GM12891 (cell line): Measurements from ENCODE around the gene USP4.
"Not testable (repeated sequence)": the region's sequence is repeated elsewhere in the genome, so short reads cannot be mapped to it uniquely, and the experiment has no call there.

Source experiments
- DNase-seq: peaks from one replicate; pipeline ENCODE4 v3.0.0; 2011; ENCODE audit warnings: low spot score; ENCODE audit not compliant: insufficient read length
- FAIRE-seq: peaks from 2 replicates; lab custom pipeline; 2011; peaks lifted over from hg19 to GRCh38; lab: Jason Lieb, UNC
- PAX5 ChIP-seq: IDR thresholded peaks from 2 replicates; pipeline ENCODE4 v1.6.1; 2011; ENCODE audit warnings: low read length, moderate library complexity, mild to moderate bottlenecking; ENCODE audit not compliant: insufficient read depth, severe bottlenecking
- POLR2A ChIP-seq: IDR thresholded peaks from 2 replicates; pipeline ENCODE4 v1.6.1; 2011; ENCODE audit warnings: low read depth, low read length, control low read depth
- POLR2AphosphoS5 ChIP-seq: IDR thresholded peaks from 2 replicates; pipeline ENCODE4 v1.6.1; 2011; ENCODE audit warnings: low read depth, low read length, control low read depth
- POU2F2 ChIP-seq: IDR thresholded peaks from 2 replicates; pipeline ENCODE4 v1.6.1; 2011; ENCODE audit warnings: low read depth, mild to moderate bottlenecking, control low read depth, low read length, moderate library complexity
- SPI1 ChIP-seq: IDR thresholded peaks from 2 replicates; pipeline ENCODE4 v1.6.1; 2011; ENCODE audit warnings: low read depth, low read length, control low read depth
- TAF1 ChIP-seq: IDR thresholded peaks from 2 replicates; pipeline ENCODE4 v1.6.1; 2011; ENCODE audit warnings: low read depth, low read length, control low read depth

USP4 gene

DNA sequence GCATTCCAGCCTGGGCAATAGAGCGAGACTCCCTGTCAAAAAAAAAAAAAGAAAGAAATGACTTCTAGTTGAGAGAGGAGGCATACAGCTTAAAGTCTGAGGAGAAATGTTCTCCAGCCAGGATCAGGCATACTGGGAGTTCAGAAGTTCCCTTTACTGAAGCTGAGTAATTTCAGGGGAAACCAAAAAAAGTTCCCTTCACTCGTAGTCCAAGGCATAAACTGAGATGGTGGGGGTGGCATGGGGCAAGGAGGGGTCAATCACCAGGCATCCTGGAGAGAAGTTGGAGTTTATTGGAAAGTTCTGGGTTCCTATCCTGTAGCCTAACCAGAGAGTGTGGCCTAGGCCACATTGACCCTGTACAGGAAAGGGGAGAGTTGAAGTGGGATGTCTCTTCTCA lies 12.4 kb upstream of the USP4 start:
- no peak for DNase-seq
- TF ChIP-seq POLR2A (no peak), POLR2AphosphoS5 (no peak), TAF1 (no peak)
- no peak for FAIRE-seq

DNA sequence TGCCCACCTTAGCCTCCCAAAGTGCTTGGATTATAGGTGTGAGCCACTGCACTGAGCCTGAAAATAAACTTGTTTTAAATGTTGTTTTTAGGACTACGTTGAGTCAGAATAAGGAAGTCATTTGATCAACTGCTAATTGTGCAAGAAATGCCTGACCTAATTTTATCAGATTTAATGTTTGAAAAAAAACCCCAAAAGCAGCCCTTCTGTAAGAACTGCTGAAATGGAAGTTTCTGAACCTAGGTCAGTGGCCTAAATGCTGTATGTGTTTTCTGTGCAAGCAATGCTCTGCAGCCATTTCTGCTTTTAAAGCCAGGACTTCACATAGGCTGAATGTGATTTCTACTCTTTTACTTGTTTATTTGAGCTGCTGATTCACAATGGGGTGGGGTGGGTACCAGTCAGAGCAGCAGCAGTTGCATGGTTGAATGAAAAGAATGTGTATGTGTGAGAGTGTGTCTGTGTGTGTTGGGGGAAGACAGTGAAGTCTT lies 11.7 kb upstream of the USP4 start:
- peak; percentile 45 for FAIRE-seq

DNA sequence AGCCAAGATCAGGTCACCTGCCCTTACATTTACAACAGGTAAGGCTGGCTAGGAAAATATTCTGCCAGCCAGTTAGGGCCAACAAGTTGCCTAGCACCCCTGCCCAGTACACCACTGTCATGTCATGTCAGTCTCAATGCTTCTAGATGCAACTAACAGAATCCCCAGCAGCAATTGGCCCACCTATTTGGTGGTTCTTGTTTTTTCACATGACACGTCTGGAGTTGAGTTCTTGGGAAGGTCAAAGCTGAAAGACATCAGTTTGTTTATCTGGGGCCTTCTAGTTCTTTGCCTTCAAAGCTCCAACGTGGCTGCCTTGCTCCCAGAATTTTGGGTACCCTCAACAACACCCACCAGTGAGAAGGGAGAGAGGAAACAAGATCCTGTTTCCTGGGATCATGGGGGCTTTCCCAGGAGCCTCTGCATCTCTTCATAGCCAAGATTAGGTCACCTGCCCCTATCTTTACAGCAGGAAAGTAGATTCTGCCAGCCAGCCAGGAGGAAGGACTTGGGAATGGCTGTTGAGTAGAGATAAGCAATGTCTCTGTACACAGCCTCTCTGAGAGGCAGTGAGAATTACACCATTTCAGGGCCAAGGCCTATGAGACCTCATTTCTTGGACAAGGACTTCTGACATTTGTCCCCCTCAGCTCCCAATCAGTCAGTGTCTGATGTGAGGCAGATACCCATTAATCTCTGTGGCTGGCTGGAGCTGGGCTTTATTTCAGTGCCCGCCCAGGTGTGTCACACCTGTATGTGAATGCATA lies 9.7 kb upstream of the USP4 start:
- DNase-seq: no peak
- FAIRE-seq: no peak
- no peak for TF ChIP-seq POLR2A
- no peak for TF ChIP-seq SPI1
- no peak for TF ChIP-seq POLR2AphosphoS5
- no peak for TF ChIP-seq PAX5
- no peak for TF ChIP-seq POU2F2
- TF ChIP-seq TAF1: no peak

More for the DNA sequence above, 11.7 kb upstream of the USP4 start:
- TF ChIP-seq POLR2A: no peak
- no peak for TF ChIP-seq PAX5
- TF ChIP-seq POLR2AphosphoS5: no peak
- TF ChIP-seq SPI1: no peak
- no peak for TF ChIP-seq TAF1
- TF ChIP-seq POU2F2: no peak
- DNase-seq: no peak

DNA sequence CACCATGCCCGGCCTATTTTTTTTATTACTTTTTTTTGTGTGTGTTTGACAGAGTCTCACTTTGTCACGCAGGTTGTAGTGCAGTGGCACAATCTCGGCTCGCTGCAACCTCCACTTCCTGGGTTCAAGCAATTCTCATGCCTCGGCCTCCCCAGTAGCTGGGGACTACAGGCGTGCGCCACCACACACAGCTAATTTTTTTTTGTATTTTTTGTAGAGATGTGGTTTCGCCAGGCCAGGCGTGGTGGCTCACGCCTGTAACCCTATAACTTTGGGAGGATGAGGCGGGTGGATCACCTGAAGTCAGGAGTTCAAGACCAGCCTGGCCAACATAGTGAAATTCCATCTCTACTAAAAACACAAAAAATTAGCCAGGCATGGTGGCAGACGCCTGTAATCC lies 8.5 kb upstream of the USP4 start:
- FAIRE-seq, DNase-seq: not testable (repeated sequence)

DNA sequence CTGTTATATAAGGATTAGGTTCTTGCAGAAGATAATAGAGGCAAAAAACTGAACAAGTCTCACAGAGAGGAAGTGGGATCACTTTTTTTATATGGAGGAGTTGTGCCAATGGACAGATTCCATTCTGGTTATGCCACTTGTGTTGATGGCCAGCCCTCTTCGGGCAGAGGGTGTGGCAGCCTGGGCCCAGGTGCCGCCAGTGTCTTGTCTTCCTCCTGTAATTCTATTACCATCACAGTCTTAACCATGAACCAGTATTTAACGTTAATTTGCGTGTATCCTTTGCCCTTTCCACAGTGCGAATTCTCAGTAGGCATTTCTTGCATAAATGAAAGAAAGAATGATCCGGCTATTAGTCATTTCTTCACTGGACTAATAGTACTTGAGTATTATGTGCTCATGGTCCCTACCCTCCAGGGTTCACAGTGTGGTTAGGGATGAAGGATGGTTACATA lies 7.0 kb upstream of the USP4 start:
- no peak for TF ChIP-seq PAX5
- peak; percentile 52 for TF ChIP-seq SPI1
- FAIRE-seq: no peak
- no peak for DNase-seq

DNA sequence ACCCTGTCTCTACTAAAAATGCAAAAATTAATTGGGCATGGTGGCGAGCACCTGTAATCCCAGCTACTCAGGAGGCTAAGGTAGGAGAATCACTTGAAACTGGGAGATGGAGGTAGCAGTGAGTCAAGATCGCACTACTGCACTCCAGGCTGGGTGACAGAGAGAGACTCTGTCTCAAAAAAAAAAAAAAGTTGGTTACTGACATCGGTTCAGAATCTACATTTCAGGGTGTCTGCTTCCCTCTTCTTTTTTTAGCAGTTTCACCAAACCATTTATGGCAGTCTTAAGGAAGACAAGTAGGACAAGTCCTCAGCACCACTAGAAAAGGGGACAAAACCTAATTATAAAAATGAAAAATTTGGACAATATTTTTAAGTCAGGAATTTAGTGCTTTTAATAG lies 3.3 kb upstream of the USP4 start:
- TF ChIP-seq POLR2AphosphoS5 (no peak), POLR2A (no peak), TAF1 (no peak), POU2F2 (no peak), PAX5 (no peak), SPI1 (no peak)
- FAIRE-seq (peak; percentile 20), DNase-seq (no peak)

DNA sequence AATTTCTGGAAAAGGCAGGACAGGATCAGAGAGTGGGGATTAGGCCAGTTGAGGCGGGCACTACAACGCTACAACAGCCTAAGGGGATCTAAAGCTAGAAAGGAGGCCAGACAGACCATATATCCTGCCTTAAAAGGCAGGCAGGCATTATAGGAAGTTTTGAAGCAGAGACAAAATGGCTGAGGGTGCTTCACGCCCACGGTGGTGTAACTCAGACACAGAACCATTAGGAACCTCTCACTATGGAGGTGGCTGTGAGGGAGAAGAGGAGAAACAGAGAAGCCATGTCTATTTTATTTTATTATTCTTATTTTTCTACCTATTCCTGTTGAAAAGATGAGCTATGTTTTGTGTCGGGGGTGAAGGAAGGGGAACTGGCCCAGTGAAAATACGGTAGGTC lies 2.1 kb upstream of the USP4 start:
- FAIRE-seq: peak; percentile 50
- no peak for TF ChIP-seq PAX5
- TF ChIP-seq POU2F2: no peak
- TF ChIP-seq SPI1: no peak
- no peak for TF ChIP-seq TAF1
- TF ChIP-seq POLR2AphosphoS5: no peak
- no peak for TF ChIP-seq POLR2A
- no peak for DNase-seq

DNA sequence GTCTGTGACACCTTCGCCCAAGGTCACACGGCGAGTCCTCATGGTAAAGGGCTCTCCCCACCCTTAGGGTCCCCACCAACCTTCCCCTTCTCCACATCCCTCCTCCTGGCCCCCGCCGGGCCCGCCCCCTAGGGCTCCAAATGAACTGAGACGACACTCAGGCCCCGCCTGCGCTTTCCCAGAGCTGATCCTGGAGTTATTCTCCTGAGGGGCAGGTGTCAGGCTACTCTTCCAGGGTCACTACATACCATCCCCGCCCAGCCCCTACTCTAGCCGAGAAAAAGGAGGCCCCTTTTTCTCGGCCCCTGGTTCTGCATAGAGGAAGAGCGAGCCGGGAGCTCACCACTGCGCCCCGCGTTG lies 292 bp downstream of the USP4 start:
- TF ChIP-seq SPI1 (no peak), POLR2A (no peak), POU2F2 (no peak), PAX5 (no peak), POLR2AphosphoS5 (no peak), TAF1 (no peak)
- peak; percentile 68 for FAIRE-seq
- no peak for DNase-seq

DNA sequence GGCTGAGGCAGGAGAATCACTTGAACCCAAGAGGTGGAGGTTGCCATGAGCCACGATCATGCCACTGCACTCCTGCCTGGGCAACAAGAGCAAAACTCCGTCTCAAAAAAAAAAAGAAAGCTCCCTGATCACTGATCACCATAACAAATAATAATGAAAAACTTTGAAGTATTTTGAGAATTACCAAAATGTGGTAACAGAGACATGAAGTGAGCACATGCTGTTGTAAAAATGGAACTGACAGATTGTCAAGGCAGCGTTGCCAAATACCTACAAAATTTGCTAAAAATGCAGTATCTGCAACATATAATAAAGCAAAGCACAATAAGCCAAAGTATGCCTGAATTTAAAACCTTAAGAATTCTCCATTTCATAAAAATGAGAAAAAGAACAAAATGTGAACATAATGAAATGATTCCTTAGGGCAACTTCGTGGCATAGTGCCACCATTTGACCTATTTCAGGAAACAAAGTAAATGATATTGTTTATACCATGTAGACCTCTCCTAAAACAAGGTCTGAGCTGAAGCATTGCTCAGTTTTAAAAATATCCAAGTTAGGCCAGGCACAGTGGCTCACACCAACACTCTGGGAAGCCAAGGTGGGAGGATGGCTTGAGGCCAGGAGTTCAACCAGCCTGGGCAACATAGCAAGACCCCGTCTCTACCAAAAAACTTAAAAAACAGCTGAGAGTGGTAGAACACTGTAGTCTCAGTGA lies 5.8 kb downstream of the USP4 start:
- FAIRE-seq: no peak
- no peak for TF ChIP-seq POLR2A
- no peak for TF ChIP-seq TAF1
- no peak for TF ChIP-seq SPI1
- TF ChIP-seq PAX5: no peak
- no peak for TF ChIP-seq POLR2AphosphoS5
- TF ChIP-seq POU2F2: no peak
- DNase-seq: no peak

DNA sequence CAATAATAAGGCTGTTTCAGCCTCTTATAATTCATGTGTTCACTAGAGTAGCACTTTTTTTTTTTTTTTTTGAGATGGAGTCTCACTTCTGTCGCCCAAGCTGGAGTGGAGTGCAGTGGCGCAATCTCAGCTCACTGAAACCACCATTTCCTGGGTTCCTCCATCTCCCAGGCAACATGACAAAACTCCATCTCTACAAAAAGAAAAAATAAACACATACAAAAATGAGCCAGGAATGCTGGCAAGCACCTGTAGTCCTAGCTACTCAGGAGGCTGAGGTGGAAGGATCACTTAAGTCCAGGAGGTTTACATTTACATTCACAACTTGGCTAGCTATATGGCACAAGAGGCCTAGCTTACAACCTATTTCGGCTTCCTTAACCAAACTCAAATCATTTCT lies 6.8 kb downstream of the USP4 start:
- DNase-seq (no peak), FAIRE-seq (no peak)
- TF ChIP-seq TAF1: no peak
- no peak for TF ChIP-seq POLR2A
- TF ChIP-seq POLR2AphosphoS5: no peak
- no peak for TF ChIP-seq PAX5
- TF ChIP-seq SPI1: no peak
- no peak for TF ChIP-seq POU2F2
